ENCODE measurements around the gene AVP.

AVP gene

DNA sequence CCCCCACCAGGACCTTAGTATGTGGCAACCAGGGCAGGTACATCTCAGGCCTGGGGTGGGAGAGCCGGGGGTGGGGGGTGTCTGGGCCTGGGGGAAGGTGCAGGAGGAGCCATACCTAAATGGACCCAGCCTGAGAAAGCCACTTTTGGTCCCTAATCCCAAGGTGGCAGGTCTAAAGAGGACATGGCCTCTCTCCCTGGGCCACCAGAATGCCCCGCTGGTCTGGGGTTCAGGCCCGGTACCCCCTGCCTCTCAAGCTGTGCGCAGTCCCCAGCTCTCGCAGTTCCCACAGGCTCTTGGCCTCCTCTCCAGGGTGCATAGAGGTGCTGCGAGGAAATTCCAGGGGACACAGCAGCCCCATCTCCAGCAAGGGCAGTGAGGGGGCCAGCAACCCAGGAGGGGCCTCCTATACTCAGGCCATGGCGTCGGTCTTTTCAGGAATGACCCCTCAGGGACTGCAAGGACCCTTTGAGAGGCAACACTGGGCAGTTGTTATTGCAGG, 1.1 kb upstream of the AVP start:
- TF ChIP-seq, protein P1, sequence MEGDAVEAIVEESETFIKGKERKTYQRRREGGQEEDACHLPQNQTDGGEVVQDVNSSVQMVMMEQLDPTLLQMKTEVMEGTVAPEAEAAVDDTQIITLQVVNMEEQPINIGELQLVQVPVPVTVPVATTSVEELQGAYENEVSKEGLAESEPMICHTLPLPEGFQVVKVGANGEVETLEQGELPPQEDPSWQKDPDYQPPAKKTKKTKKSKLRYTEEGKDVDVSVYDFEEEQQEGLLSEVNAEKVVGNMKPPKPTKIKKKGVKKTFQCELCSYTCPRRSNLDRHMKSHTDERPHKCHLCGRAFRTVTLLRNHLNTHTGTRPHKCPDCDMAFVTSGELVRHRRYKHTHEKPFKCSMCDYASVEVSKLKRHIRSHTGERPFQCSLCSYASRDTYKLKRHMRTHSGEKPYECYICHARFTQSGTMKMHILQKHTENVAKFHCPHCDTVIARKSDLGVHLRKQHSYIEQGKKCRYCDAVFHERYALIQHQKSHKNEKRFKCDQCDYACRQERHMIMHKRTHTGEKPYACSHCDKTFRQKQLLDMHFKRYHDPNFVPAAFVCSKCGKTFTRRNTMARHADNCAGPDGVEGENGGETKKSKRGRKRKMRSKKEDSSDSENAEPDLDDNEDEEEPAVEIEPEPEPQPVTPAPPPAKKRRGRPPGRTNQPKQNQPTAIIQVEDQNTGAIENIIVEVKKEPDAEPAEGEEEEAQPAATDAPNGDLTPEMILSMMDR (IDR thresholded peaks at IDR 0.05) = no peak
- no peak overlapping the region for H3K27ac ChIP-seq
- no peak for DNase-seq (ENCODE audit: low spot score)
- no peak overlapping the region for H3K4me3 ChIP-seq

DNA sequence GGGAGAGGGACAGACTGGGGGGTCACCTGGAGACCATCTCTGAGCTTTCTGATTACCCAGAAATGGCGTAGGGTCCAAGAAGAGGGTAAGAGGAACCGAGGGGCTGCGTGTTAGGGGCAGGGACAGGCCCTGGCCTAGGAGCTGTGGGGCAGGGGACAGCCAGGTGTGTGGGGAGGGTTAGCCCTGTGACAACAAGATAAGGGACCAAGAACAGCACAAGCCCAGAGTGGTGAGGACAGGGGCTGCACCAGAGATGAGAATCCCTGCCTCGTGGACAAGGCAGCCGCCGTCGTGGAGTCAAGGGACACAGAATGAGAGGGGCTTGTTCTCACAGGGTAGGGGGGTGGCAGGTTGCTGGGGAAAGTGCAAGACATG, 449 bp upstream of the AVP start:
- no peak for DNase-seq (ENCODE audit: low spot score)
- Histone ChIP-seq H3K4me3 (no peak overlapping the region), H3K27ac (no peak overlapping the region)
- TF ChIP-seq, protein P1 (IDR thresholded peaks at IDR 0.05) = no peak

DNA sequence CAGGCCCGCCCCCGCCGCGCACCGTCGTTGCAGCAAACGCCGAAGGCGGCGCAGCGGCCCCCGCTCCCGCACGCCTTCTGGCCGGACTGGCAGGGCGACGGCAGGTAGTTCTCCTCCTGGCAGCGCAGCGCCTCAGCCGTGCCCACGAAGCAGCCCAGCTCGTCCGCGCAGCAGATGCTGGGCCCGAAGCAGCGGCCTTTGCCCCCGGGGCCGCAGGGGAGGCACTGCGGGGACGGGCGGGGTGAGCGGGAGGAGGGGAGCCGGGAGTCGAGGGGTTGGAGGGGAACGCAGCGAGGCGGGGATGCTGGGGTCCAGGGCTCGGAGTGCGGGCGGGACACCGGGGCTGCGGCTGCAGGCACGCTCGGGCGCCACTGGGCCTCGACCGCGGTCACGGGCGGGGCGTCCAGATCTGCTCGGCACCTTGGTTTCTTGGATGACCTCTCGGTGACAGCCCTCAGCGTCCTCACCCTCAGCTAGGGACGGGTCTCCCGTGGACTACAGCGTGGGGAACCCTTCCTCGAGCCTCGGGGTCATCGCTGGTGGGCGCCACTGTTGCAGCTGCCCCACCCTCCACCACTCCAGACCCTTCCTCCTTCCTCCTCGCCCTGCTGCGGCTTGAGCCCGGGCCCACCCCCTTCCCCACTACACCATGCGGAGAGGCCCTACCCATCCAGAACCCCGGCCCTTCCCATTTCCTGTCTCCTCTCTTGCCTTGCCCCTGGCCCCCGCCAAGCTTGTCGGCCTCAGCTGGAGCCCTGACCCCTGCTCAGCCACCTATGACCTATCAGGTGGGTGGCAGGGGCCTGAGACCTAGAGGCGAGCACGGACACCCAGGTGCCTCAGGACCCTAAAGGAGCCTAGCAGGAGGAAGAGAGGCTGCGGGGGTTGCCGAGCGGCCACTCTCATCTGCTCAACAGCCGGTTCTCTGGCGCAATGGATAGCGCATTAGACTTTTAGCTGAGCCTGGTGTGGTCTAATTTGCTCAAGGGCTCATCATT, 1.3 kb downstream of the AVP start:
- Histone ChIP-seq H3K4me3 (peak overlapping the region; percentile 69), H3K27ac (no peak overlapping the region)
- TF ChIP-seq, protein P1 (IDR thresholded peaks at IDR 0.05) = no peak
- no peak for DNase-seq (ENCODE audit: low spot score)

GRCh38 chr20:3082306-3082951, 2.1 kb downstream of the AVP start:
- Histone ChIP-seq H3K27ac (no peak overlapping the region), H3K4me3 (peak overlapping the region; percentile 69)
- no peak for DNase-seq (ENCODE audit: low spot score)
- TF ChIP-seq, protein P1 (IDR thresholded peaks at IDR 0.05) = no peak

- DNase-seq (ENCODE audit: low spot score) = no peak
- H3K27ac ChIP-seq = no peak overlapping the region
- no peak overlapping the region for H3K4me3 ChIP-seq
- TF ChIP-seq, protein P1 (IDR thresholded peaks at IDR 0.05) = no peak
Observed at GRCh38 chr20:3081641-3082040, 2.9 kb downstream of the AVP start.

GRCh38 chr20:3080939-3081388, 3.6 kb downstream of the AVP start:
- Histone ChIP-seq H3K27ac (no peak overlapping the region), H3K4me3 (no peak overlapping the region)
- no peak for DNase-seq (ENCODE audit: low spot score)
- TF ChIP-seq, protein P1 (IDR thresholded peaks at IDR 0.05) = no peak

All from coronary artery (tissue), 2 donors.